K562 (cell line): ENCODE data around the gene WDR27. TPM values are rescaled to one million over a fixed set of nuclear protein-coding genes. Genes with fewer than 3 reads are reported as not detected.

Experiments
- ATF1 ChIP-seq, 2 experiments: fragments of 450-650 bp in 1 of 2; IDR thresholded peaks; 2 replicates each; pipeline ENCODE4 v1.6.1; 2016; ENCODE audit warnings: missing compliant biosample characterization in 1 of 2, missing genetic modification characterization in 1 of 2
- ATF4 ChIP-seq: fragments of 450-650 bp; formaldehyde crosslinking; IDR thresholded peaks from 2 replicates; pipeline ENCODE4 v1.4.0; 2022; ENCODE audit warnings: mild to moderate bottlenecking, moderate library complexity
- CBX1 ChIP-seq: sonication (generic); IDR thresholded peaks from 2 replicates; pipeline ENCODE4 v1.6.1; 2016; ENCODE audit warnings: antibody characterized with exemption, low read depth, mild to moderate bottlenecking
- CEBPG ChIP-seq, 3 experiments: fragments of 200-800 bp in 1 of 3; sonication (Bioruptor generic) in 1 of 3; sonication (generic) in 1 of 3; formaldehyde crosslinking in 1 of 3; IDR thresholded peaks in 2 of 3; conservative IDR thresholded peaks in 1 of 3; 2 replicates each; pipeline versions ENCODE4 v1.6.1 to v1.8.0; 2016 to 2022; ENCODE audit warnings: missing compliant biosample characterization in 2 of 3, missing genetic modification characterization in 2 of 3, mild to moderate bottlenecking in 1 of 3, missing genetic modification reagents in 1 of 3
- ESRRB ChIP-seq: fragments of 250-450 bp; sonication (Bioruptor Pico); IDR thresholded peaks from 2 replicates; pipeline ENCODE4 v1.5.0; 2020; ENCODE audit warnings: mild to moderate bottlenecking, moderate library complexity, borderline replicate concordance
- FOSL1 ChIP-seq: fragments of 200-800 bp; sonication (Bioruptor generic); conservative IDR thresholded peaks from 2 replicates; pipeline ENCODE4 v1.6.1; 2016; ENCODE audit warnings: missing genetic modification characterization, missing compliant biosample characterization
- FOXP1 ChIP-seq: sonication (generic); formaldehyde crosslinking; IDR thresholded peaks from 2 replicates; pipeline ENCODE4 v1.8.0; 2022; ENCODE audit warnings: mild to moderate bottlenecking, missing genetic modification reagents
- GABPA ChIP-seq: fragments of 200-800 bp; sonication (Bioruptor generic); conservative IDR thresholded peaks from 2 replicates; pipeline ENCODE4 v1.6.1; 2016; ENCODE audit warnings: low read depth, missing genetic modification characterization, missing compliant biosample characterization
- HES1 ChIP-seq: fragments of 450-650 bp; IDR thresholded peaks from 2 replicates; pipeline ENCODE4 v1.6.1; 2016; ENCODE audit warnings: low read depth, mild to moderate bottlenecking, moderate library complexity
- HLTF ChIP-seq: fragments of 450-650 bp; IDR thresholded peaks from 2 replicates; pipeline ENCODE4 v1.6.1; 2016
- JUNB ChIP-seq: fragments of 450-650 bp; formaldehyde crosslinking; conservative IDR thresholded peaks from 2 replicates; pipeline ENCODE4 v1.4.0; 2020; ENCODE audit warnings: mild to moderate bottlenecking
- KAT7 ChIP-seq: sonication (generic); formaldehyde crosslinking; IDR thresholded peaks from 2 replicates; pipeline ENCODE4 v1.8.0; 2022; ENCODE audit warnings: missing genetic modification reagents, mild to moderate bottlenecking, borderline replicate concordance
- KDM4B ChIP-seq, 2 experiments: fragments of 450-650 bp in 1 of 2; sonication (generic) in 1 of 2; IDR thresholded peaks; 2 replicates each; pipeline ENCODE4 v1.6.1; 2016 to 2017; ENCODE audit warnings: borderline replicate concordance in 2 of 2, antibody characterized with exemption in 1 of 2, low read depth in 1 of 2, mild to moderate bottlenecking in 1 of 2
- MED1 ChIP-seq: sonication (generic); formaldehyde crosslinking; IDR thresholded peaks from 2 replicates; pipeline ENCODE4 v1.8.1; 2023; ENCODE audit warnings: missing genetic modification reagents, borderline replicate concordance
- PYGO2 ChIP-seq: fragments of 450-650 bp; IDR thresholded peaks from 2 replicates; pipeline ENCODE4 v1.6.1; 2016; ENCODE audit warnings: mild to moderate bottlenecking, missing genetic modification characterization, moderate library complexity, missing compliant biosample characterization
- YBX1 ChIP-seq: fragments of 450-650 bp; IDR thresholded peaks from 2 replicates; pipeline ENCODE4 v1.7.1; 2016; ENCODE audit warnings: mild to moderate bottlenecking
- ZNF444 ChIP-seq: fragments of 250-450 bp; sonication (Bioruptor Pico); IDR thresholded peaks from 2 replicates; pipeline ENCODE4 v1.4.0; 2020; ENCODE audit warnings: mild to moderate bottlenecking, moderate library complexity
- ZNF586 ChIP-seq: fragments of 450-650 bp; formaldehyde crosslinking; conservative IDR thresholded peaks from 2 replicates; pipeline ENCODE4 v1.4.0; 2020; ENCODE audit warnings: mild to moderate bottlenecking, moderate library complexity
- ZNF764 ChIP-seq: fragments of 250-450 bp; sonication (Bioruptor Pico); IDR thresholded peaks from 2 replicates; pipeline ENCODE4 v1.4.0; 2020; ENCODE audit warnings: low read depth, mild to moderate bottlenecking, moderate library complexity
- ZNF780A ChIP-seq: fragments of 250-450 bp; sonication (Bioruptor Pico); IDR thresholded peaks from 2 replicates; pipeline ENCODE4 v1.5.0; 2021; ENCODE audit warnings: mild to moderate bottlenecking
- ZZZ3 ChIP-seq: fragments of 450-650 bp; IDR thresholded peaks from 2 replicates; pipeline ENCODE4 v1.6.1; 2016; ENCODE audit warnings: antibody characterized with exemption, mild to moderate bottlenecking, moderate library complexity
- polyA plus RNA-seq, 8 experiments: library from polyadenylated mRNA; depleted of rRNA in 4 of 8; stranded (reverse) in 5 of 8; unstranded in 3 of 8; fragments of >200 nt; fragmentation: Nextera tagmentation in 2 of 8; fragmentation: Illumina TruSeq in 1 of 8; extraction: Ambion mirVana in 2 of 8; extraction: Trizol in 1 of 8; gene quantifications; 2 replicates each; pipeline versions ENCODE4 v1.2.1 to v1.2.3, GENCODE V29; 2011 to 2014; ENCODE audit warnings: inconsistent platforms in 1 of 8, missing spikeins in 1 of 8
- total RNA-seq, 7 experiments: library from RNA; depleted of rRNA in 6 of 7; stranded (reverse); fragments of >200 nt in 6 of 7; fragmentation: Illumina TruSeq in 2 of 7; extraction: Trizol in 2 of 7; gene quantifications; 2 replicates each; pipeline versions ENCODE4 v1.2.1 to v1.2.3, GENCODE V29; 2011 to 2021; ENCODE audit warnings: low replicate concordance in 1 of 7
- TF ChIP-seq, protein P1 (sequence below): IDR thresholded peaks from 2 replicates; pipeline ENCODE4 v1.6.1; 2011; ENCODE audit not compliant: insufficient read length; ENCODE audit errors: extremely low read depth
- TF ChIP-seq, protein P2 (sequence below): fragments of 450-650 bp; IDR thresholded peaks from 2 replicates; pipeline ENCODE4 v1.6.1; 2017; ENCODE audit warnings: mild to moderate bottlenecking, moderate library complexity
- TF ChIP-seq, protein P3 (sequence below): fragments of 250-450 bp; sonication (Bioruptor Pico); IDR thresholded peaks from 2 replicates; pipeline ENCODE4 v1.5.0; 2021

WDR27 gene
- total and polyA plus RNA-seq, 9 of the 15 experiments (the other 6 are each of a cell fraction or from before 2014, with no cell fraction given) = 4.3 to 77.2 (median 22.7) TPM

DNA sequence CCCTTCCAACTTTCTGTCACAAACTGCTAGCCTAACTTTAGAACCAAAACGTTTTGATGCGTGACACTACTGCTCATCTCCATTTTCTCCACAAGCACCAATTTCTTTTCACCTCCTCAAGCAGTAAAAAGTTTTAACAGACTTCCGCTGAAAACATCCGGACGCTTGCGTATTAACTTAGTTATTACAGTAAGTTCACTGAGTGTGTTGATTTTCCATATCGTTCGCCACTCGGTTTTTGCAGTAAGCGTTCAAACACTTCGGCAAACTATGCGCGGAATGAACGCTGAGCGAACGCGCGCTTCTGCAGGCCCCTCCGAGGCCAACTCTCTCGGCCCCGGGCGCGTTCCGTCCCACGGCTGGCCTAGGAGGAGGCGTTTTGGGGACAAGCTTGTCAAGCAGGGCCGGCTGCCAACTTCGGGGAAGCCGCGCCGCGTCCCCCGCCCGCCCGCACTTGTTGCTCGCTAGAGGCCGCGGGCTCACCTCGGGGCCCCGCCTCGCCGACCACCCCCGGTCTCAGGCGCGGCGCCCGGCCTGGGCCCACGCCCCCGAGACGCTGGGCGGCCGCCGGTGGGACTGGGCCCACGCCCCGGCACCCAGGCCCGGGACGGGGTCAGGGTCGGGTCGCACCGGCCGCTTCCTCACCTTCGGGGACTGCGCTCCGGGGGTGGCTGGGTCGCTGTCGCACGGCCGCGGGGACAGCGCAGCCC, 21.5 kb upstream of the WDR27 start (continued):
- TF ChIP-seq HES1 (no peak), MED1 (CRISPR knock-in tag) (no peak), ZNF764 (CRISPR knock-in tag) (no peak), CEBPG (CRISPR knock-in tag; IDR thresholded peaks at IDR 0.05) (no peak), CEBPG (tag; conservative IDR thresholded peaks at IDR 0.05 in 1 of 2, IDR thresholded peaks at IDR 0.05 in 1 of 2) (no peak), ZNF586 (CRISPR knock-in tag) (no peak), ZNF444 (no peak), ATF4 (CRISPR knock-in tag) (no peak), JUNB (no peak), FOSL1 (tag) (no peak), KAT7 (CRISPR knock-in tag) (0 out of 2 replicates have a peak, but pooled peaks have one; percentile 77), CBX1 (0 out of 2 replicates have a peak, but pooled peaks have one; percentile 49), HLTF (no peak), ESRRB (CRISPR knock-in tag) (no peak), GABPA (tag) (no peak), ZZZ3 (no peak), YBX1 (no peak), ATF1 (CRISPR knock-in tag; IDR thresholded peaks at IDR 0.05) (no peak), ATF1 (tag; IDR thresholded peaks at IDR 0.05) (peak; percentile 34; the same call in 1 of the 2 replicates), PYGO2 (tag) (no peak), ZNF780A (CRISPR knock-in tag) (no peak), KDM4B (IDR thresholded peaks at IDR 0.05; ENCODE audit: borderline replicate concordance in 2 of 2, low read depth in 1 of 2) (no peak), FOXP1 (CRISPR knock-in tag) (no peak; the same call in none of the 2 replicates)
- TF ChIP-seq, protein P1, sequence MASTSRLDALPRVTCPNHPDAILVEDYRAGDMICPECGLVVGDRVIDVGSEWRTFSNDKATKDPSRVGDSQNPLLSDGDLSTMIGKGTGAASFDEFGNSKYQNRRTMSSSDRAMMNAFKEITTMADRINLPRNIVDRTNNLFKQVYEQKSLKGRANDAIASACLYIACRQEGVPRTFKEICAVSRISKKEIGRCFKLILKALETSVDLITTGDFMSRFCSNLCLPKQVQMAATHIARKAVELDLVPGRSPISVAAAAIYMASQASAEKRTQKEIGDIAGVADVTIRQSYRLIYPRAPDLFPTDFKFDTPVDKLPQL = no peak
- TF ChIP-seq, protein P2, sequence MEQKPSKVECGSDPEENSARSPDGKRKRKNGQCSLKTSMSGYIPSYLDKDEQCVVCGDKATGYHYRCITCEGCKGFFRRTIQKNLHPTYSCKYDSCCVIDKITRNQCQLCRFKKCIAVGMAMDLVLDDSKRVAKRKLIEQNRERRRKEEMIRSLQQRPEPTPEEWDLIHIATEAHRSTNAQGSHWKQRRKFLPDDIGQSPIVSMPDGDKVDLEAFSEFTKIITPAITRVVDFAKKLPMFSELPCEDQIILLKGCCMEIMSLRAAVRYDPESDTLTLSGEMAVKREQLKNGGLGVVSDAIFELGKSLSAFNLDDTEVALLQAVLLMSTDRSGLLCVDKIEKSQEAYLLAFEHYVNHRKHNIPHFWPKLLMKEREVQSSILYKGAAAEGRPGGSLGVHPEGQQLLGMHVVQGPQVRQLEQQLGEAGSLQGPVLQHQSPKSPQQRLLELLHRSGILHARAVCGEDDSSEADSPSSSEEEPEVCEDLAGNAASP = no peak
- TF ChIP-seq, protein P3, sequence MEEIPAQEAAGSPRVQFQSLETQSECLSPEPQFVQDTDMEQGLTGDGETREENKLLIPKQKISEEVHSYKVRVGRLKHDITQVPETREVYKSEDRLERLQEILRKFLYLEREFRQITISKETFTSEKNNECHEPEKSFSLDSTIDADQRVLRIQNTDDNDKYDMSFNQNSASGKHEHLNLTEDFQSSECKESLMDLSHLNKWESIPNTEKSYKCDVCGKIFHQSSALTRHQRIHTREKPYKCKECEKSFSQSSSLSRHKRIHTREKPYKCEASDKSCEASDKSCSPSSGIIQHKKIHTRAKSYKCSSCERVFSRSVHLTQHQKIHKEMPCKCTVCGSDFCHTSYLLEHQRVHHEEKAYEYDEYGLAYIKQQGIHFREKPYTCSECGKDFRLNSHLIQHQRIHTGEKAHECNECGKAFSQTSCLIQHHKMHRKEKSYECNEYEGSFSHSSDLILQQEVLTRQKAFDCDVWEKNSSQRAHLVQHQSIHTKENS = no peak
